Activated CD4-positive, alpha-beta T cell treated with anti-CD3 and anti-CD28 coated beads for 36 hours (primary cell): ENCODE results near the gene KCNMB1. TPM values are rescaled to one million over a fixed set of nuclear protein-coding genes. Genes with fewer than 3 reads are reported as not detected.

Experiments
- ATAC-seq: fragments of 200-7000 bp; cut with Tn5 transposase; one replicate; pipeline ENCODE4 v1.10.0; 2021; ENCODE audit warnings: mild to moderate bottlenecking, moderate library complexity
- CTCF ChIA-PET: fragments of 350-600 bp; sonication (Branson Sonifier 250); formaldehyde crosslinking; loops from one replicate; lab custom pipeline; 2021; ENCODE audit warnings: antibody characterized with exemption; lab: Charles Lee
- POLR2A ChIA-PET: fragments of 350-600 bp; sonication (Branson Sonifier 250); formaldehyde crosslinking; loops from one replicate; lab custom pipeline; 2021; ENCODE audit warnings: antibody characterized with exemption, inconsistent platforms; lab: Charles Lee
- DNase-seq: peaks from one replicate; pipeline ENCODE4 v3.0.0-alpha.2; 2020
- H3K27ac Mint-ChIP-seq: one replicate; pipeline ENCODE4 v1.8.0; 2021; ENCODE audit warnings: mixed read lengths
- H3K27me3 Mint-ChIP-seq: one replicate; pipeline ENCODE4 v1.8.0; 2021; ENCODE audit warnings: mixed read lengths
- H3K36me3 Mint-ChIP-seq: one replicate; pipeline ENCODE4 v1.8.0; 2021; ENCODE audit warnings: low read depth, mixed read lengths
- H3K4me1 Mint-ChIP-seq: one replicate; pipeline ENCODE4 v1.8.0; 2021; ENCODE audit warnings: mixed read lengths
- H3K4me3 Mint-ChIP-seq: one replicate; pipeline ENCODE4 v1.8.0; 2021; ENCODE audit warnings: mild to moderate bottlenecking, moderate library complexity, mixed read lengths
- H3K9me3 Mint-ChIP-seq: one replicate; pipeline ENCODE4 v1.8.0; 2021; ENCODE audit warnings: low read depth, mixed read lengths
- intact Hi-C, 2 experiments: fragments of 100-400 bp; cut with DNase I in 1 of 2; cut with micrococcal nuclease in 1 of 2; formaldehyde crosslinking; loops; one replicate each; pipeline versions ENCODE4 v1.14.2 to v1.15.1; 2022 to 2024; cut with DNase I, micrococcal nuclease
- total RNA-seq, 2 experiments: library from RNA; stranded (reverse); gene quantifications; one replicate each; pipeline ENCODE4 v1.2.3, GENCODE V29; 2021

KCNMB1 gene
- total RNA-seq, 2 experiments from 2014 or later, result not detected

DNA sequence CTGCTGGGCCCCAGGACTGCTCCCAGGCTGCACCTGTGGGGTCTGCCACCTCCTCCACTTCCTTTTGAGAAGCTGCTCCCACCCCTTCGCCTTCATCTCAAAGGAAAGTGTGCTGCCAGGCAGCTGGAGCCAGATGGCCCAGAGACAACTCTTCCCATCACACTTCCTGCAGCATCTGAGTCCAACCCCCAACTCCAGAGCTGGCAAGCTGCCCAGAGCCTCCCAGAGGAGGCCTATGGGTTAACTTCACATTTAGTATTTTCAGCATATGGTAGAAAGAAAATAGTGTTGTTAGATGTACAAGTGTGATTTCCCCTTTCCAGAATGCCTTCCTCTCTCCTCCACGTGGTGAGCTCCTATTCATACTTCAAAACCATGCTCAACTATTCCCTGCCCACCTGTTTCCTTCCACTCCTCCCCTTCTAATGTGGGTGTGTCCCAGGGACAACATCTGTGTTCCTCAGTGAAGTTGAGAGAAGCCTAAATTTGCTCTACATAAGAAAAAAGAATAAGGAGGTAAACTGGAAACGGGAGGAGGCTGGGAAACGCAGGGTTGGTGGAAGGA, 38.6 kb upstream of the KCNMB1 start:
- Mint-ChIP-seq H3K4me3 (no peak overlapping the region), H3K4me1 (no peaks in the 10 kb centered on the region), H3K27me3 (no peaks in the 10 kb centered on the region), H3K9me3 (no peaks in the 10 kb centered on the region), H3K27ac (no peak overlapping the region), H3K36me3 (no peaks in the 10 kb centered on the region)
- POLR2A ChIA-PET, result no interaction called here
- no peak for DNase-seq
- ATAC-seq, result no peak
- CTCF ChIA-PET, result interaction anchor here (0.6 to 1.6 kb wide), 5 partner anchors 11 to 327 kb away, joined by 3 to 7 read pairs (median 3); no protein-coding TSS in a partner anchor
- intact Hi-C loops, result no loop called here

DNA sequence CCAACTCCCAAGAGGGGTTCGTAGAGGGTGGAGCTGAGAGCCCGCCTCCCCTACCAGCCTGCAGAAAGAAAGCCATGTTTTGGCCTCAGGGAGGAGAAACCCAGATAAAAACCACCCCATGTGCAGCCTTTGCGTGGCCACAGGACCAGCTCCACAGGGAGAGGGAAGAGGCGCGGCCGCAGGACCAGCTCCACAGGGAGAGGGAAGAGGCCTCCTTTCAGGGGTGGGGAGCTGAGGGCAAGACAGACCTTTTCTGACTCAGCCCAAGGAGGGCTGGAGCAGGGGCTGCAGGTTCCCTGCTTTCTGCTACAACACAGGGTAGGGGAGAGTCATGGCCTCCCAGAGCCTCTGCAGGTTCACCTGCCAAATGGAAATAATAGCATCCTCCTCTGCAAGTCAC, 37.6 kb upstream of the KCNMB1 start:
- intact Hi-C loops, result no loop called here
- POLR2A ChIA-PET, result no interaction called here
- ATAC-seq (no peak), DNase-seq (no peak)
- CTCF ChIA-PET, result interaction anchor here (0.6 to 2.5 kb wide), 7 partner anchors 8 to 207 kb away, joined by 3 to 10 read pairs (median 3); no protein-coding TSS in a partner anchor
- Mint-ChIP-seq H3K36me3 (no peaks in the 10 kb centered on the region), H3K9me3 (no peaks in the 10 kb centered on the region), H3K27me3 (no peaks in the 10 kb centered on the region), H3K4me1 (no peaks in the 10 kb centered on the region), H3K4me3 (no peak overlapping the region), H3K27ac (no peak overlapping the region)

DNA sequence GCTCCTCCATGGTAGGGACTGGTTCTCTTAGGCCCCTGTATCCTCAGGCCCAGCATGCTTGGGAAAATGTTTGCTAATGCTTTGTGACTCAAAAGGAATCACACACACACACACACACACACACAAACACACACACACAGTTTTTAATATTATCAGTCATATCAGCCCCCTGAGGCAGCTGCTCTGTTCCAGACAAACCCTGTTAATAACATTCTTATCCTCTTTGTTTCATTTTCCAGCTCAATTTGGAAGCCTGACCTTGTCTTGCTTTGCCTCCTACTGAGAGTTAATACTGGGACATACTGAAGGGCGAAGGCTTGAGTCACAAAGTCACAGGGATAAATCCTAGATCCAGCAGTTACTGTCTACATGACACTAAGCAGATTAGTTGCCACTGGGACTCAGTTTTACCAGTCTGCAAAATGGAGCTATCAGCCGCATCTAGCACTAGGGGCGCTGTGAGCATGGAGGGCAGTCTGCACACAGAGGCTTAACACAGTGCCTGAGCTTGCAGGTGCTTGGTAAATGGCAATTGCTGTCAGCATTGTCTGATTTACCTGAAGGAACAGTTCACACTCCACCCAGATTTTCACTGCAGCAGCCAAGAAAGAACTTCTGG, 37.1 kb upstream of the KCNMB1 start:
- H3K36me3 Mint-ChIP-seq, result no peaks in the 10 kb centered on the region
- H3K9me3 Mint-ChIP-seq, result no peaks in the 10 kb centered on the region
- H3K4me1 Mint-ChIP-seq, result no peaks in the 10 kb centered on the region
- ChIA-PET CTCF (interaction anchor here (0.6 to 2.5 kb wide), 8 partner anchors 9 to 208 kb away, joined by 3 to 10 read pairs (median 3); no protein-coding TSS in a partner anchor), POLR2A (no interaction called here)
- H3K4me3 Mint-ChIP-seq, result no peak overlapping the region
- intact Hi-C loops, result no loop called here
- no peak overlapping the region for H3K27ac Mint-ChIP-seq
- no peak for DNase-seq
- H3K27me3 Mint-ChIP-seq, result no peaks in the 10 kb centered on the region
- ATAC-seq, result no peak

DNA sequence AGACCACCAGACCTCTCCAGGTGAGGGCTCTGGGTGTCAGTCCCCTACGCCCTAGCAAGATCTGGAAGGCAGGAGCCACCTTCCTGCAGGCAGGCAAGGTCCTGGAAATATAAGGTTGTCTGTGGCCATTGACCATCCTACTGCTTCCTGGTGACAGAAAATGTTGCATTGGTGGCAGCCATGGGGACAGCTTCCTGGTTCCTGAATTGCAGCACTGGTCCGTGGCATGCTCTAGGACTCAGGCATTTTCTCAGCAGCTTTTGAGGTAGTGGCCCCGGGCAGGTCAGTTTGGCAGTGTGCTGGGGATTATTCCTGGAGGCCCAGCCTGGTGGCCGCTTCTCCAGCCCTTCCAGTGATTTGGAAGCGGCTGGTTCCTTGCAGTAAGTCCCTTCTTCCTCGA, 36.6 kb upstream of the KCNMB1 start:
- Mint-ChIP-seq H3K27me3 (no peaks in the 10 kb centered on the region), H3K27ac (no peak overlapping the region), H3K4me1 (no peaks in the 10 kb centered on the region), H3K9me3 (no peaks in the 10 kb centered on the region), H3K36me3 (no peaks in the 10 kb centered on the region), H3K4me3 (no peak overlapping the region)
- POLR2A ChIA-PET, result no interaction called here
- CTCF ChIA-PET, result interaction anchor here (1.1 to 8.7 kb wide), 4 partner anchors 9 to 200 kb away, joined by 3 to 99 read pairs (median 7); no protein-coding TSS in a partner anchor
- DNase-seq, result no peak
- intact Hi-C loops, result no loop called here
- no peak for ATAC-seq

GRCh38 chr5:170424629-170425028, 35.5 kb upstream of the KCNMB1 start:
- no peaks in the 10 kb centered on the region for H3K4me1 Mint-ChIP-seq
- DNase-seq, result no peak
- H3K4me3 Mint-ChIP-seq, result no peak overlapping the region
- H3K9me3 Mint-ChIP-seq, result no peaks in the 10 kb centered on the region
- no peak for ATAC-seq
- H3K27ac Mint-ChIP-seq, result no peak overlapping the region
- no peaks in the 10 kb centered on the region for H3K36me3 Mint-ChIP-seq
- no peaks in the 10 kb centered on the region for H3K27me3 Mint-ChIP-seq
- ChIA-PET CTCF (interaction anchor here (0.7 to 8.7 kb wide), 6 partner anchors 8 to 241 kb away, joined by 3 to 99 read pairs (median 4); no protein-coding TSS in a partner anchor), POLR2A (no interaction called here)
- intact Hi-C loops, result loop anchor here in 1 of 2 experiments (5.0 kb wide), 1 partner anchor 87 kb away; no protein-coding TSS in a partner anchor

DNA sequence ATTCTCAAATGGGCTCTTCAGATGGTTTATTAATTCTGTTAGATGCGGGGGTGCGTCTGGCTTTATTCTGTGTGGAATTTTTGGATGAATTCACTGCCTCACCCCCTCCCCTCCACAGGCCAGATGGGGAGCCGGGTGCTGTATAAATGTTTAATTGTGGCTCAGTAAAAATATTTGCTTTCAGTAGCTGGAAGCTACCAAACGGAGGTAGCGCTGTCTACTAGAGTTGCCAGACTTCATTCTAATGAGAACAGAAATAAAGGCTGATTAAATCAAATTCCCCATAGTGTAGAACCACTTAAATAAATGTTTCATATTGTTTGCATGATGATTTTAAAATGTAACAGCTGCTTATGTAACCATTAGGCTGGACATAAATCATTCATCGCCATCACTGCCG, 34.5 kb upstream of the KCNMB1 start:
- Mint-ChIP-seq H3K9me3 (no peaks in the 10 kb centered on the region), H3K4me3 (no peak overlapping the region), H3K27ac (no peak overlapping the region), H3K27me3 (no peaks in the 10 kb centered on the region), H3K4me1 (no peaks in the 10 kb centered on the region), H3K36me3 (no peaks in the 10 kb centered on the region)
- no peak for ATAC-seq
- intact Hi-C loops, result loop anchor here in 1 of 2 experiments (5.0 kb wide), 1 partner anchor 86 kb away; no protein-coding TSS in a partner anchor
- DNase-seq, result no peak
- POLR2A ChIA-PET, result no interaction called here
- CTCF ChIA-PET, result interaction anchor here (0.6 to 8.7 kb wide), 7 partner anchors 10 to 240 kb away, joined by 3 to 99 read pairs (median 3); no protein-coding TSS in a partner anchor

- no peaks in the 10 kb centered on the region for H3K36me3 Mint-ChIP-seq
- no peak overlapping the region for H3K4me3 Mint-ChIP-seq
- no peaks in the 10 kb centered on the region for H3K27me3 Mint-ChIP-seq
- CTCF ChIA-PET, result interaction anchor here (0.6 to 8.7 kb wide), 16 partner anchors 10 to 322 kb away, joined by 3 to 99 read pairs (median 4); no protein-coding TSS in a partner anchor
- H3K4me1 Mint-ChIP-seq, result peaks cover 6% of the 10 kb centered on the region
- no peaks in the 10 kb centered on the region for H3K9me3 Mint-ChIP-seq
- POLR2A ChIA-PET, result no interaction called here
- ATAC-seq, result no peak
- H3K27ac Mint-ChIP-seq, result no peak overlapping the region
- intact Hi-C loops, result loop anchor here (1.0 to 5.0 kb wide), 4 partner anchors 85 to 322 kb away; no protein-coding TSS in a partner anchor
- no peak for DNase-seq
These were observed 32.7 kb upstream of the KCNMB1 start for GRCh38 chr5:170421826-170422225.

DNA sequence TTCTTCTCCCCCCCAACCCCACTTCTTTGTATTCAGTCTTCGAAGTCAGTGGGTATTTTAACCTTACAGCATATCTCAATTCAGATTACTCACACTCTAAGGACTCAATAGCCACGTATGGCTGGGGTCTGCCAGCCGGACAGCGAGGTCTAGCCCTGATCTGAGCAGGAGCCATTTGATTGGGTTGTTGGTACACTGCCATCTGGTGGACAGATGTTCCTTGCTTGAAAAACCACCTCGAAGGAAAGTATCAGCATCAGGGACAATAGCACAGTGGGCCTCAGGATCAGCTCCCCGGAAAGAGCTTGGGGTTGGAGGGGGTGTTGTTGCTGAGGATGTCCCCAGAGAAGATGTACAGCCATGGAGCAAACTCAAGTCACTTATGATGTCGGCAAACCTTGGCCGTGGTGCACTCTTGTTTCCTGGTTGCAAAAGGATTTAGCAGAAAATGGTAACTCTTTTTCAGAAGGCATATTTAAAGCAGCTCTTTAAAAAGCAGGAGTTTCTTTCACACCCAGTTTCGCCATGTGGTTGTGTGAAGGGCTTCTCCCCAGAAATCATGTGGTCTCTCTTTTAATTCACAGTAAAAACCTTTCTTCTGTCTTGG, 31.7 kb upstream of the KCNMB1 start:
- intact Hi-C loops, result loop anchor here (1.0 to 5.0 kb wide), 5 partner anchors 84 to 321 kb away; no protein-coding TSS in a partner anchor
- Mint-ChIP-seq H3K27me3 (no peaks in the 10 kb centered on the region), H3K4me1 (peaks cover 11% of the 10 kb centered on the region), H3K4me3 (no peak overlapping the region), H3K9me3 (no peaks in the 10 kb centered on the region), H3K27ac (no peak overlapping the region), H3K36me3 (no peaks in the 10 kb centered on the region)
- CTCF ChIA-PET, result interaction anchor here (0.7 to 8.7 kb wide), 21 partner anchors 9 to 321 kb away, joined by 3 to 99 read pairs (median 4); no protein-coding TSS in a partner anchor
- POLR2A ChIA-PET, result no interaction called here
- peak; percentile 53 for ATAC-seq
- DNase-seq, result peak; percentile 68

- no peak overlapping the region for H3K4me3 Mint-ChIP-seq
- ChIA-PET CTCF (interaction anchor here (0.6 to 8.7 kb wide), 8 partner anchors 14 to 297 kb away, joined by 3 to 99 read pairs (median 4); no protein-coding TSS in a partner anchor), POLR2A (no interaction called here)
- H3K27me3 Mint-ChIP-seq, result no peaks in the 10 kb centered on the region
- no peaks in the 10 kb centered on the region for H3K9me3 Mint-ChIP-seq
- no peak for DNase-seq
- H3K27ac Mint-ChIP-seq, result no peak overlapping the region
- intact Hi-C loops, result loop anchor here (1.0 to 5.0 kb wide), 4 partner anchors 82 to 319 kb away; no protein-coding TSS in a partner anchor
- H3K4me1 Mint-ChIP-seq, result peaks cover 11% of the 10 kb centered on the region
- ATAC-seq, result no peak
- H3K36me3 Mint-ChIP-seq, result no peaks in the 10 kb centered on the region
These were observed 30.5 kb upstream of the KCNMB1 start for GRCh38 chr5:170419643-170420042.

DNA sequence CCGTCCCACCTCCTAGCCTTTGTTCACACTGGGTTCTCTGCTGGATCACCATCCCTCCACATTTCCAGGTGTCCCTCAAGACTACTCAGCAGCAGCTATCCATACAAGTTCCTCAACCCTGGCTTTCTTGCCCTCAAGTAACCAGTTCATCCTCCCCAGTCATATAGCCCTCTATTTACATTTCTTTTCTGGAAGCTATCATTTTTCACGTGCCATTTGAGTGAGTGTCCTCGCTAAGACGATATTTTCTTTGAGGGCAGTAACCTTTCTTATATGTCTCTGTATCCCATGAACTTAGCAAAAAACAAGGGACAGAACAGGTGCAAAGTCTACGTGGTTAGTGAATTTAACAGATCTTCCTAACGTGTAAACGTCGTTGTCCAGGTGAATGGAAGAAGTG, 29.6 kb upstream of the KCNMB1 start:
- ATAC-seq, result no peak
- Mint-ChIP-seq H3K4me3 (no peak overlapping the region), H3K36me3 (no peaks in the 10 kb centered on the region), H3K9me3 (no peaks in the 10 kb centered on the region), H3K27me3 (no peaks in the 10 kb centered on the region), H3K4me1 (peaks cover 11% of the 10 kb centered on the region), H3K27ac (no peak overlapping the region)
- ChIA-PET CTCF (interaction anchor here (0.6 to 8.7 kb wide), 7 partner anchors 13 to 193 kb away, joined by 3 to 99 read pairs (median 4); no protein-coding TSS in a partner anchor), POLR2A (no interaction called here)
- intact Hi-C loops, result no loop called here
- no peak for DNase-seq

DNA sequence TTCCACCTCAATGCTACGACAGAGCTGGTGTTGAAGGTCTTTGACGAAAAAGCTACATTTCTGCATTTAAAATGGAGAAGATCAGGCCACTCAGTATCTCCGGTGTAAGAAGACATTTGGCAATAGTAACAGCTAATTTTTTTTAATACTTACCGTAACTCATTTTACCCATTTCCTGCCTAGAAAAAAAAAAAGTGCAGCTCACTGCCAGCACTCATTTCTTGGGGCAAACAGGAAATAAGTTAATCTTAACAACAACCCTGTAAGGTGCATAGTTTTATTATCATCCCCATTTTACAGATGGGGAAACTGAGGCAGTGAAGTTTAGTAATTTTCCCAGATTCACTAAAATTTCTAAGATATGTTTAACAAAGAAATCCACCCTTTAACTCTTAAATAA, 27.4 kb upstream of the KCNMB1 start:
- intact Hi-C loops, result no loop called here
- CTCF ChIA-PET, result interaction anchor here (0.5 to 1.4 kb wide), 7 partner anchors 9 to 217 kb away, joined by 3 to 15 read pairs (median 3); no protein-coding TSS in a partner anchor
- ATAC-seq, result no peak

More for the DNA sequence above, 27.4 kb upstream of the KCNMB1 start:
- Mint-ChIP-seq H3K4me3 (no peak overlapping the region), H3K9me3 (no peaks in the 10 kb centered on the region), H3K27me3 (no peaks in the 10 kb centered on the region), H3K36me3 (no peaks in the 10 kb centered on the region), H3K27ac (no peak overlapping the region), H3K4me1 (peaks cover 11% of the 10 kb centered on the region)
- POLR2A ChIA-PET, result interaction anchor here (0.6 kb wide), 1 partner anchor 216 kb away, joined by 3 read pairs; no protein-coding TSS in a partner anchor
- DNase-seq, result no peak
